ENCODE measurements around the gene DOLPP1. TPM values are rescaled to one million over a fixed set of nuclear protein-coding genes. Genes with fewer than 3 reads are reported as not detected.
"Not testable (repeated sequence)": the region's sequence is repeated elsewhere in the genome, so short reads cannot be mapped to it uniquely, and the experiment has no call there.

The DOLPP1 gene
- total and polyA plus RNA-seq, 2 of the 8 experiments (the other 6 are each of a cell fraction or from before 2014, with no cell fraction given): 36.0 to 45.3 TPM

DNA sequence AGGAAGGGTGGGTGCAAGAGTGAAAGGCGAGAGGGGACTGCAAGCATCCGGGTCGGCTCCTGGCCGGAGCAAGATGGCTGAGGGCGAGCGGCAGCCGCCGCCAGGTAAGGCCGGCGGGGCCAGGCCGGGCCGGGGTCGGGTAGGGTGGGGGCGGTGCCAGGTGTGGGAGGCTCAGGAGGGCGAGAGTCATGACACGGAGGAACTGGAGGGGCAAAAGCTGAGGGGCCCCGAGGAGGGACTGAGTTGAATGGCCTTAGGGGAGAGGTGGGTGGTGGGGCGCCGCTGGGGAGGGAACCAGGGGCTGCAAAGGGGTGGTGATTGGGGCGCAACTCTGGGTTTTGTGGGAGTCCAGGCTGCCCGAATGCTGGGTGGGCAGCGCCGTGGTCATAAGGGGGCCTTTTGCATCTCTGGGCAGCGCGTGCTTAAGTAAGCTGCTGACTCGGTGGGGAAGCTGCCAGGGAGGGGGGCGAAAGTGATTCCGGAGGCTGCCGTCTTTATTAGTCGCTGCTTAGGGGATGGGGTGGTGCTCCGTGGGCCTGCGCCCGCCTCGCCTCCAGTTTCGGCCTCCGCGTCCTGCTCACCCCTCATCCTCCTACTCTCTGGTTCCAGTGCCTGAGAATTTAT lies 30.7 kb downstream of the DOLPP1 start (continued):
- TF ChIP-seq TAF7 (optimal IDR thresholded peaks at IDR 0.05; ENCODE audit: borderline replicate concordance, low read depth, low read length) (peak; percentile 12), ASH2L (IDR thresholded peaks at IDR 0.05; ENCODE audit: low read length) (peak; percentile 83), MAX (IDR thresholded peaks at IDR 0.05) (0 out of 2 replicates have a peak, but pooled peaks have one; percentile 29), POU5F1 (IDR thresholded peaks at IDR 0.05; ENCODE audit: low read depth, low read length) (no peak)

- not testable (repeated sequence) for H4K20me1 ChIP-seq (replicated peaks in 1 of 2; ENCODE audit: control insufficient read depth in 1 of 2, insufficient read depth in 2 of 2, low read length in 2 of 2); H4K91ac ChIP-seq (replicated peaks; ENCODE audit: insufficient read length, low read length); H2BK15ac ChIP-seq (ENCODE audit: low read length); H3K4ac ChIP-seq (replicated peaks; ENCODE audit: insufficient read length, low read depth, low read length); H3K36me3 ChIP-seq (ENCODE audit: control insufficient read depth in 2 of 4, insufficient read depth in 4 of 4, low read length in 3 of 4); H3K14ac ChIP-seq (ENCODE audit: insufficient read length); DNase-seq (ENCODE audit: low read depth in 1 of 2, low spot score in 2 of 2); H2AFZ ChIP-seq (ENCODE audit: low read length); H4K5ac ChIP-seq (ENCODE audit: insufficient read length, low read depth, low read length); H4K8ac ChIP-seq (ENCODE audit: extremely low read depth, insufficient read depth, low read length); H3K4me1 ChIP-seq (replicated peaks in 1 of 4; ENCODE audit: control insufficient read depth in 3 of 4, insufficient read depth in 4 of 4, low read length in 3 of 4); H3K23ac ChIP-seq (ENCODE audit: insufficient read length); H2AK5ac ChIP-seq (ENCODE audit: low read depth, low read length); H3K27ac ChIP-seq (ENCODE audit: low read depth, low read length); H2BK5ac ChIP-seq (ENCODE audit: low read depth, low read length); H3K56ac ChIP-seq (replicated peaks; ENCODE audit: insufficient read length, low read depth, low read length); H2BK120ac ChIP-seq (replicated peaks; ENCODE audit: low read depth, low read length); H3K79me1 ChIP-seq (ENCODE audit: low read depth, low read length); FAIRE-seq; H2BK20ac ChIP-seq (ENCODE audit: low read length); H3K18ac ChIP-seq (ENCODE audit: extremely low read depth, low read length); H2BK12ac ChIP-seq (ENCODE audit: low read depth, low read length); H3K9me3 ChIP-seq (ENCODE audit: insufficient read depth in 2 of 2, low read depth in 1 of 2, low read length in 1 of 2)
- CTCF ChIA-PET (ENCODE audit: partially characterized antibody): interaction anchor here (0.6 to 9.7 kb wide), 8 partner anchors 10 to 529 kb away, joined by 3 to 64 read pairs (median 4); no protein-coding TSS in a partner anchor
- Histone ChIP-seq H3K23me2 (ENCODE audit: low read depth, low read length) (peaks cover 10% of the 10 kb centered on the region), H3K4me2 (ENCODE audit: insufficient read depth in 1 of 2, low read depth in 2 of 2, low read length in 2 of 2) (peak overlapping the region; percentile 84 to 99), H3K27me3 (replicated peaks in 1 of 4; ENCODE audit: control insufficient read depth in 3 of 4, extremely low read depth in 1 of 4, insufficient read depth in 3 of 4, low read length in 3 of 4) (peaks cover 0 to 15% (median 13%) of the 10 kb centered on the region in 4 experiments; a peak in 5 of 7 replicates), H3K79me2 (ENCODE audit: control insufficient read depth in 1 of 2, insufficient read depth in 2 of 2, low read length in 2 of 2) (peaks cover 0 to 51% of the 10 kb centered on the region in 2 experiments; a peak in 3 of 4 replicates), H3K4me3 (ENCODE audit: extremely low read depth in 1 of 4, insufficient read depth in 2 of 4, low read depth in 3 of 4, low read length in 4 of 4) (peak overlapping the region; percentile 75 to 95 (median 89); a peak in 7 of 8 replicates), H3K9ac (replicated peaks in 1 of 4; ENCODE audit: extremely low read depth in 1 of 4, low read depth in 3 of 4, low read length in 3 of 4) (peak overlapping the region in 1 of 4 experiments; percentile 94; a peak in 2 of 7 replicates)
- WGBS, 2 experiments (ENCODE audit: extremely low coverage in 1 of 2, insufficient coverage in 1 of 2, insufficient read length in 1 of 2, insufficient replicate concordance in 2 of 2, low coverage in 1 of 2, low lambda C conversion rate in 2 of 2, missing lambda C conversion rate in 1 of 2): 94% methylated on average over 17 of the region's 17 CpGs; no CpG with 5 or more reads in 1 of the 2 experiments
- POLR2A ChIA-PET (ENCODE audit: partially characterized antibody): interaction anchor here (1.0 to 4.3 kb wide), 6 partner anchors 10 to 66 kb away, joined by 3 to 21 read pairs (median 9); partner anchors contain the start of gene IER5L
Measured at GRCh38 chr9:129112526-129112925, 31.6 kb downstream of the DOLPP1 start.

Data from H1 (cell line).